Astrocyte of the spinal cord (primary cell): ENCODE measurements around the gene SEMA4A.

Experiments used
- DNase-seq: peaks from one replicate; pipeline ENCODE4 v3.0.0; 2011; ENCODE audit warnings: low read depth, low spot score
- H3K4me3 ChIP-seq: 2 replicates; pipeline ENCODE4 v1.5.1; 2011; ENCODE audit warnings: low read depth, mild to moderate bottlenecking, low read length, moderate library complexity
- CTCF ChIP-seq: IDR thresholded peaks from 2 replicates; pipeline ENCODE4 v1.5.1; 2012; ENCODE audit warnings: low read depth, mild to moderate bottlenecking, low read length, inconsistent platforms
- in situ Hi-C: cut with HindIII; loops from 2 replicates; pipeline ENCODE4 v1.10.0; 2017; ENCODE audit warnings: low sequenced_read_pairs

Gene SEMA4A

DNA sequence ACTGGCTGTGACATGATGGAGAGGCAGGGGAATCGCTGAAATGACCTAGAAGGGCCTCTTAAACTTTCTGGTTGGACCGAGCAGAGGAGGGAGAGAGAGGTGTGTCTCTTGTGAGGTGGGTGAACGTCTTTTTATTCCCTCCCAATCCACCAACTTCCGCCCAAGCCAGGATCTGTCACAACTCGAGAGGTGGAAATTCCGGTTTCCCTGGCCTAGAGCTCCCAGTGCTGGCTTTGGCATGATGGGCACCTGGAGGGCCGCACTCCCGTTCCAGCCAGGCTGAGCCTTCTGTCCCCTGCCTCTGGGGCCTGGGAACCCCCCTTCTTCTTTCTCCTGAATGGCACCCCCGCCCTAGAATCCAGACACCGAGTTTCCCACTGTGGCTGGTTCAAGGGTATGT, at the start of gene SEMA4A:
SEMA4A (plus strand) TSS at position 224 of the 400 bp plus-strand sequence. CDS start 994 bp downstream, outside the sequence.
- in situ Hi-C loops: no loop called here
- no peak for DNase-seq
- no peak for TF ChIP-seq CTCF
- no peak within 1 kb of the TSS for H3K4me3 ChIP-seq

- no peak for TF ChIP-seq CTCF
- peak; percentile 85 for DNase-seq
- in situ Hi-C loops: no loop called here
- H3K4me3 ChIP-seq: no peak overlapping the region
Measured at GRCh38 chr1:156104065-156104810, 49.1 kb upstream of the SEMA4A start.

DNA sequence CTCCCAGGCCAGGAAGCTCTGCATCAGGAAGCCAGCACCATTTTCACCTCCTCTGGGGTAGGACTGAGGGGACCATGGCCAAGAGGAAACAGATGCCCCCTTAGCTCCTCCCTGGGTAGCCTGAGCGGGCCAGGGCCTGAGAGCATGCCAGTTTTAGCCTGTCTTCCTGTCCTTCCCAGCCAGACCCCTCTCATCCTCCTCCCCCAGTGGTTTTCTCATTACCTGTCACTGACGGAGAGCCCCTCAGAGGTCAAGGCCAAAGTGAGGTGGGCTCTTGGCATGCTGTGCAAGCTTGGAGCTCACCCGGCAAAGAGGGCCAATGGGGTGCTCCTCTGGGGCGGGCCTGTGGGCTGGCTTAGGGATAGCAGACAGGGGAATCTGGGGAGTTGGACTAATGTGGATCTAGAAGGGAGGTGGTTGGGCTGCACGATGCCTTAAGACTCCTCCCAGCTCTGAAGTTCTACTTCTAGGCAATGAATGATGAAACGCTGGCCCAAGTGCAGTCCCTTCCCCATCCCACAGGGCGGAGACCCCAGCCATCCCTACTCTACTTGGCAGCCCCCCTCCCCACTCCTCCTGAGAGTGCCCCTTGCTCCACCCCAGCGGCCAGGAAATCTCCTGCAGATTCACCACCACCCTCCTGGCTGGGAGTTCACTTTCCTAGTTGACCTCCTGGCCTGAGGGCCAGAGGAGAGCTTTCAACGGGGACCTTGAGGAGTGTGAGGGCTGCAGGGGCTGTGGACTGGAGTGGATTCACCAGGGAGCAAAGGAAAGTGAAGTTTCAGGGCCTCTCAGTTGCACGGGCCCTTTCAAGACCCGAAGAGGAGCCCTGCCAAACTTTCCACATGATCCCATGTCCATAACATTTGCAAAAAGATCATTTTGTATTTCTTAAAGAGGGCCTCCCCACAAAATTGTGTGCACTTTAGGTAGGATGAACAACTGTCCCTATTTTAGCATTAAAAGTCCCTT, 48.2 kb upstream of the SEMA4A start:
- in situ Hi-C loops: no loop called here
- H3K4me3 ChIP-seq: no peak overlapping the region
- DNase-seq: no peak
- no peak for TF ChIP-seq CTCF

- H3K4me3 ChIP-seq: no peak overlapping the region
- DNase-seq: no peak
- TF ChIP-seq CTCF: no peak
- in situ Hi-C loops: no loop called here
Measured at GRCh38 chr1:156106624-156107488, 46.5 kb upstream of the SEMA4A start.

DNA sequence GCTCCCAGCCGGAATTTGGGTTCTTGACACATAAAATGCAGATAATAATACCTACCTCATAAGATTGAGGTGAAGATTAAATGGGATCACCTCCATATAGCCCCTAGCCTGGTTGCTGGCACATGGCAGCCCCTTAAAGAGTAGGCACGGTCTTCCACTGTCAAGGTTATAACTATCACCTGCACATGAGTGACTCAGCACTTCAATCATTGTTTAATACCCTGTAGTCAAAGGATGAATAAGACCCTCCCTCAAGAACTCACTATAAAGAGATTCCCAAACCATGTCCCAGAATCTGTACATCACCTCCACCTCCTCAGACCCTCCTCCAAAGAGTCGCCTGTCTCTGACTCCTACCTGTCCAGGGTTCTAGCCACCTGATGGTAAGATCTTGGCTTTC, 45.3 kb upstream of the SEMA4A start:
- in situ Hi-C loops: no loop called here
- no peak for DNase-seq
- no peak overlapping the region for H3K4me3 ChIP-seq
- TF ChIP-seq CTCF: no peak
